ENCODE measurements around the gene GBA3.

DNA sequence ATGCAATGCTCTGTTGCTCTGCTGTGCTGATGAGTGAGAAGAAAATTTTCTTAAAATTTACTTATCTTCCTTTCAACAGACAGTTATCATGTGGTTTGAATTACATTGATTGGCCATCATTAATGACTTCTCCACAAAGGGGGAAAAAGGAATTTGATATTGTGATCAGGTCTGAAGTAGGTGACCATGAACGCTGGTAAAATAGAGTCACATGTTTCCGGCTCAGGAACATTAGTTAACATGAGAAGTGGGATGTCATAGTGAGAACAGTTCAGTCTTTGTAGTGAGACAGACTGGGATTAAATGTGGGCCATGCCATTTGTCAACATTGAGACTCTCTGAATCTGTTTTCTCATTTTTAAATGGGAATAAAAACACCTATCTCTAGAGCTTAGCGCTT lies 50.6 kb downstream of the GBA3 start:
- TF ChIP-seq, protein P1, sequence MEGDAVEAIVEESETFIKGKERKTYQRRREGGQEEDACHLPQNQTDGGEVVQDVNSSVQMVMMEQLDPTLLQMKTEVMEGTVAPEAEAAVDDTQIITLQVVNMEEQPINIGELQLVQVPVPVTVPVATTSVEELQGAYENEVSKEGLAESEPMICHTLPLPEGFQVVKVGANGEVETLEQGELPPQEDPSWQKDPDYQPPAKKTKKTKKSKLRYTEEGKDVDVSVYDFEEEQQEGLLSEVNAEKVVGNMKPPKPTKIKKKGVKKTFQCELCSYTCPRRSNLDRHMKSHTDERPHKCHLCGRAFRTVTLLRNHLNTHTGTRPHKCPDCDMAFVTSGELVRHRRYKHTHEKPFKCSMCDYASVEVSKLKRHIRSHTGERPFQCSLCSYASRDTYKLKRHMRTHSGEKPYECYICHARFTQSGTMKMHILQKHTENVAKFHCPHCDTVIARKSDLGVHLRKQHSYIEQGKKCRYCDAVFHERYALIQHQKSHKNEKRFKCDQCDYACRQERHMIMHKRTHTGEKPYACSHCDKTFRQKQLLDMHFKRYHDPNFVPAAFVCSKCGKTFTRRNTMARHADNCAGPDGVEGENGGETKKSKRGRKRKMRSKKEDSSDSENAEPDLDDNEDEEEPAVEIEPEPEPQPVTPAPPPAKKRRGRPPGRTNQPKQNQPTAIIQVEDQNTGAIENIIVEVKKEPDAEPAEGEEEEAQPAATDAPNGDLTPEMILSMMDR (IDR thresholded peaks at IDR 0.05): no peak
- TF ChIP-seq EP300 (IDR thresholded peaks at IDR 0.05): no peak
